HCT116 (cell line): ENCODE measurements around the gene LTO1.

Source experiments
- CEBPB ChIP-seq: IDR thresholded peaks from 2 replicates; pipeline ENCODE4 v1.6.1; 2012; ENCODE audit warnings: low read depth
- POLR2A ChIP-seq: IDR thresholded peaks from 2 replicates; pipeline ENCODE4 v1.7.0; 2011; ENCODE audit warnings: borderline replicate concordance; ENCODE audit not compliant: insufficient read depth, insufficient read length; ENCODE audit errors: extremely low read depth
- POLR2AphosphoS5 ChIP-seq: IDR thresholded peaks from 2 replicates; pipeline ENCODE4 v1.6.1; 2011; ENCODE audit warnings: mild to moderate bottlenecking, low read depth, low read length, moderate library complexity
- RAD21 ChIP-seq: IDR thresholded peaks from 2 replicates; pipeline ENCODE4 v1.6.1; 2012; ENCODE audit warnings: low read depth, mild to moderate bottlenecking
- SIN3A ChIP-seq: IDR thresholded peaks from 2 replicates; pipeline ENCODE4 v1.6.1; 2012; ENCODE audit warnings: low read depth
- SP1 ChIP-seq: IDR thresholded peaks from 2 replicates; pipeline ENCODE4 v1.6.1; 2012; ENCODE audit warnings: low read depth
- TF ChIP-seq, protein P1 (sequence below), 3 experiments: fragments of 200-600 bp in 1 of 3; sonication (generic) in 1 of 3; IDR thresholded peaks in 2 of 3; conservative IDR thresholded peaks in 1 of 3; 2 replicates each; pipeline ENCODE4 v1.5.1; 2012 to 2017; ENCODE audit warnings: low read depth in 2 of 3, low read length in 2 of 3, antibody characterized with exemption in 1 of 3, borderline replicate concordance in 1 of 3, control low read depth in 1 of 3, mild to moderate bottlenecking in 1 of 3, mixed read lengths in 1 of 3, mixed run types in 1 of 3, moderate library complexity in 1 of 3; ENCODE audit not compliant: insufficient read depth in 1 of 3

DNA sequence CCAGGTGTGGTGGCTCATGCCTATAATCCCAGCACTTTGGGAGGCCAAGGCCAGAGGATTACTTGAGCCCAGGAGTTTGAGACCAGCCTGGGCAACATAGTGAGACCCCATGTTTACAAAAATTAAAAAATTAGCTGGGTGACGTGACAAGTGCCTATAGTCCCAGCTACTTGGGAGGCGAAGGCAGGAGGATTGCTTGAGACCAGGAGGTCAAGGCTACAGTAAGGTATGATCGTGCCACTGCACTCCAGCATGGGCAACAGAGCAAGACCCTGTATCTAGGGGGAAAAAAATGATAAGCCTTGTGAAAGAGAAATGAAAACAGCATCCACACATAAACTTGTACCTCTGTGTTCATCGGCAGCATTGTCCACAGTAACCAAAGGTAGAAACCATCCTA is 42.3 kb downstream of the LTO1 start:
- TF ChIP-seq, protein P1, sequence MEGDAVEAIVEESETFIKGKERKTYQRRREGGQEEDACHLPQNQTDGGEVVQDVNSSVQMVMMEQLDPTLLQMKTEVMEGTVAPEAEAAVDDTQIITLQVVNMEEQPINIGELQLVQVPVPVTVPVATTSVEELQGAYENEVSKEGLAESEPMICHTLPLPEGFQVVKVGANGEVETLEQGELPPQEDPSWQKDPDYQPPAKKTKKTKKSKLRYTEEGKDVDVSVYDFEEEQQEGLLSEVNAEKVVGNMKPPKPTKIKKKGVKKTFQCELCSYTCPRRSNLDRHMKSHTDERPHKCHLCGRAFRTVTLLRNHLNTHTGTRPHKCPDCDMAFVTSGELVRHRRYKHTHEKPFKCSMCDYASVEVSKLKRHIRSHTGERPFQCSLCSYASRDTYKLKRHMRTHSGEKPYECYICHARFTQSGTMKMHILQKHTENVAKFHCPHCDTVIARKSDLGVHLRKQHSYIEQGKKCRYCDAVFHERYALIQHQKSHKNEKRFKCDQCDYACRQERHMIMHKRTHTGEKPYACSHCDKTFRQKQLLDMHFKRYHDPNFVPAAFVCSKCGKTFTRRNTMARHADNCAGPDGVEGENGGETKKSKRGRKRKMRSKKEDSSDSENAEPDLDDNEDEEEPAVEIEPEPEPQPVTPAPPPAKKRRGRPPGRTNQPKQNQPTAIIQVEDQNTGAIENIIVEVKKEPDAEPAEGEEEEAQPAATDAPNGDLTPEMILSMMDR (IDR thresholded peaks at IDR 0.05 in 2 of 3, conservative IDR thresholded peaks at IDR 0.05 in 1 of 3; ENCODE audit: borderline replicate concordance in 1 of 3, insufficient read depth in 1 of 3, low read depth in 2 of 3, low read length in 2 of 3), result no peak
- TF ChIP-seq CEBPB (no peak), RAD21 (no peak), SIN3A (no peak), POLR2AphosphoS5 (no peak), POLR2A (no peak), SP1 (no peak)
